HG02623 (cell line): Measurements from ENCODE around the gene ATP6V0A1.
"Not testable (repeated sequence)": the region's sequence is repeated elsewhere in the genome, so short reads cannot be mapped to it uniquely, and the experiment has no call there.

ENCODE experiments used
- ATAC-seq: cut with Tn5 transposase; IDR thresholded peaks from one replicate; pipeline ENCODE4 v1.9.1; 2021; ENCODE audit warnings: moderate library complexity; ENCODE audit not compliant: unreplicated experiment

The ATP6V0A1 gene

GRCh38 chr17:42475835-42476234 is 17.2 kb downstream of the ATP6V0A1 start:
- no peak for ATAC-seq

GRCh38 chr17:42476411-42476810 is 17.7 kb downstream of the ATP6V0A1 start:
- no peak for ATAC-seq

- no peak for ATAC-seq
These were observed 18.5 kb downstream of the ATP6V0A1 start for GRCh38 chr17:42477173-42477572.

- not testable (repeated sequence) for ATAC-seq
These were observed 19.1 kb downstream of the ATP6V0A1 start for GRCh38 chr17:42477824-42478223.

- ATAC-seq: no peak
These were observed 25.6 kb downstream of the ATP6V0A1 start for GRCh38 chr17:42484304-42484703.

GRCh38 chr17:42485680-42486079 is 27.0 kb downstream of the ATP6V0A1 start:
- ATAC-seq: no peak

- ATAC-seq: no peak
These were observed 29.4 kb downstream of the ATP6V0A1 start for GRCh38 chr17:42488032-42488431.

GRCh38 chr17:42493319-42493718 is 34.6 kb downstream of the ATP6V0A1 start:
- ATAC-seq: no peak

GRCh38 chr17:42494673-42495072 is 36.0 kb downstream of the ATP6V0A1 start:
- no peak for ATAC-seq

GRCh38 chr17:42498828-42499227 is 40.1 kb downstream of the ATP6V0A1 start:
- no peak for ATAC-seq

GRCh38 chr17:42502091-42502490 is 43.4 kb downstream of the ATP6V0A1 start:
- ATAC-seq: no peak

GRCh38 chr17:42502926-42503325 is 44.2 kb downstream of the ATP6V0A1 start:
- ATAC-seq: no peak

- no peak for ATAC-seq
These were observed 49.0 kb downstream of the ATP6V0A1 start for GRCh38 chr17:42507671-42508070.

GRCh38 chr17:42508426-42509165 is 49.9 kb downstream of the ATP6V0A1 start:
- no peak for ATAC-seq

GRCh38 chr17:42509409-42509808 is 50.7 kb downstream of the ATP6V0A1 start:
- ATAC-seq: no peak

- no peak for ATAC-seq
These were observed 51.2 kb downstream of the ATP6V0A1 start for GRCh38 chr17:42509841-42510240.

- ATAC-seq: no peak
These were observed 53.6 kb downstream of the ATP6V0A1 start for GRCh38 chr17:42512246-42512645.

- ATAC-seq: no peak
These were observed 54.1 kb downstream of the ATP6V0A1 start for GRCh38 chr17:42512733-42513251.

- ATAC-seq: no peak
These were observed 55.0 kb downstream of the ATP6V0A1 start for GRCh38 chr17:42513686-42514085.

- no peak for ATAC-seq
These were observed 55.6 kb downstream of the ATP6V0A1 start for GRCh38 chr17:42514279-42514678.

- ATAC-seq: no peak
These were observed 56.2 kb downstream of the ATP6V0A1 start for GRCh38 chr17:42514867-42515266.

GRCh38 chr17:42517516-42517915 is 58.8 kb downstream of the ATP6V0A1 start:
- no peak for ATAC-seq
